ENCODE data around the gene FAT1. TPM values are rescaled to one million over a fixed set of nuclear protein-coding genes. Genes with fewer than 3 reads are reported as not detected.
A peak's percentile ranks its signal among the peaks of the same experiment; 100 is the strongest.

The FAT1 gene
- total RNA-seq, 4 donors from 2014 or later: 91.2 to 133 (median 105) TPM

DNA sequence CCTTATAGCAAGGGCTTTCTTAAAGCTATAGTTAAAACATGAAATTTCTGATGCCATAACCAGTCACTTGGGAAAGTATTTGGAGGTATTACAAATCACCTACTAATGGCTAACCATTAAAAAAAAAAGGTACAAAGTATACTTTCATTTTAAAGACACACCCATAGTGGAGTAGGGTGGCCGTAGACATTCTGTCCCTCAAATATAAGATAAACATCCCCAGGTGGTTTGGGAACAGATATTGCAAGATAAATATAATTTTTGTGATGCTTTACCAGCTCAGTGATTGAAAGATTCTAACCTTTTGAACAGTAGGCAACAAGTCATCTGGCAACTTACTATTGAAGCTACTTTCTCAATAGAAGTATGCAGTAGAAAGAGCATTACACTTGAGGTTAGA is 6.2 kb upstream of the FAT1 start:
- TF ChIP-seq EP300 (IDR thresholded peaks at IDR 0.05) (no peak), POLR2A (IDR thresholded peaks at IDR 0.05) (no peak), POLR2AphosphoS5 (IDR thresholded peaks at IDR 0.05) (no peak)
- TF ChIP-seq, protein P1, sequence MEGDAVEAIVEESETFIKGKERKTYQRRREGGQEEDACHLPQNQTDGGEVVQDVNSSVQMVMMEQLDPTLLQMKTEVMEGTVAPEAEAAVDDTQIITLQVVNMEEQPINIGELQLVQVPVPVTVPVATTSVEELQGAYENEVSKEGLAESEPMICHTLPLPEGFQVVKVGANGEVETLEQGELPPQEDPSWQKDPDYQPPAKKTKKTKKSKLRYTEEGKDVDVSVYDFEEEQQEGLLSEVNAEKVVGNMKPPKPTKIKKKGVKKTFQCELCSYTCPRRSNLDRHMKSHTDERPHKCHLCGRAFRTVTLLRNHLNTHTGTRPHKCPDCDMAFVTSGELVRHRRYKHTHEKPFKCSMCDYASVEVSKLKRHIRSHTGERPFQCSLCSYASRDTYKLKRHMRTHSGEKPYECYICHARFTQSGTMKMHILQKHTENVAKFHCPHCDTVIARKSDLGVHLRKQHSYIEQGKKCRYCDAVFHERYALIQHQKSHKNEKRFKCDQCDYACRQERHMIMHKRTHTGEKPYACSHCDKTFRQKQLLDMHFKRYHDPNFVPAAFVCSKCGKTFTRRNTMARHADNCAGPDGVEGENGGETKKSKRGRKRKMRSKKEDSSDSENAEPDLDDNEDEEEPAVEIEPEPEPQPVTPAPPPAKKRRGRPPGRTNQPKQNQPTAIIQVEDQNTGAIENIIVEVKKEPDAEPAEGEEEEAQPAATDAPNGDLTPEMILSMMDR (IDR thresholded peaks at IDR 0.05): no peak
- WGBS: 78% methylated on average over 1 of the region's 1 CpG
- no peak overlapping the region for H3K27ac ChIP-seq

DNA sequence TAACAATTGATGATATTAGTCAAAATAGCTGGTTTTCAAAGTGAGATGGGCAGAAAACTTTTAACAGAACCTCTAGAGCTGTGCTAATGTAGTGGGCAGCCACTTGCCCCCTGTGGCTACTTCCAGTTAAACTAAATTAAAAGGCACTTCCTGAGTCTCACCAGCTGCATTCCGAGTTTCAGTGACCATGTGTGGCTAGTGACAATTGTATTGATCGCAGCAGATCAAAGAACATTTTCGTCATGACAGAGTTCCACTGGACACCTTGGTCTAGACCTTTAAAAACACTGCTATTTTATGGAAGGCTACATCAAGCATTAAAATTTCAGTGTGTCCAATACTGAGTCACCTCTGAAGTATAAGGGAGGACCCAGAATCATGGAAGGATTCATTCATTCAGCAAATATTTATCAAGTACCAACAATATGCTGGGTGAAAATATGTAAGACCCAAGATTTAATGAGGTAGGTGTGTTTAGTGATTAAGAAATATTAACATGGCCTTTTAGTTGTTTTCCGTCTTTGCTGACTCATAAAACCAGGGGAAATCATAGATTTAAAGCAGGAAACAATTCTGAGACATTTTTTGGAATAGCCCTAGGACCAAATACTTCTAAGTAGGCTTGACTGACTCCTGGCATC is 5.1 kb upstream of the FAT1 start:
- no peaks in the 10 kb centered on the region for H3K36me3 ChIP-seq
- no peaks in the 10 kb centered on the region for H3K9me3 ChIP-seq
- no peak overlapping the region for H3K4me3 ChIP-seq
- 64% methylated on average over 4 of the region's 4 CpGs for WGBS
- peaks cover 7% of the 10 kb centered on the region for H3K27me3 ChIP-seq
- TF ChIP-seq EP300 (IDR thresholded peaks at IDR 0.05) (no peak), POLR2A (IDR thresholded peaks at IDR 0.05) (no peak), POLR2AphosphoS5 (IDR thresholded peaks at IDR 0.05) (no peak)
- TF ChIP-seq, protein P1 (IDR thresholded peaks at IDR 0.05): no peak
- H3K27ac ChIP-seq: no peak overlapping the region
- peaks cover 31% of the 10 kb centered on the region for H3K4me1 ChIP-seq
- DNase-seq (ENCODE audit: low spot score in 2 of 2): no peak

More for the DNA sequence above, 6.2 kb upstream of the FAT1 start:
- H3K27me3 ChIP-seq: peaks cover 7% of the 10 kb centered on the region
- H3K9me3 ChIP-seq: no peaks in the 10 kb centered on the region
- no peaks in the 10 kb centered on the region for H3K36me3 ChIP-seq
- no peak for DNase-seq (ENCODE audit: low spot score in 2 of 2)
- no peak overlapping the region for H3K4me3 ChIP-seq
- H3K4me1 ChIP-seq: peaks cover 29% of the 10 kb centered on the region

DNA sequence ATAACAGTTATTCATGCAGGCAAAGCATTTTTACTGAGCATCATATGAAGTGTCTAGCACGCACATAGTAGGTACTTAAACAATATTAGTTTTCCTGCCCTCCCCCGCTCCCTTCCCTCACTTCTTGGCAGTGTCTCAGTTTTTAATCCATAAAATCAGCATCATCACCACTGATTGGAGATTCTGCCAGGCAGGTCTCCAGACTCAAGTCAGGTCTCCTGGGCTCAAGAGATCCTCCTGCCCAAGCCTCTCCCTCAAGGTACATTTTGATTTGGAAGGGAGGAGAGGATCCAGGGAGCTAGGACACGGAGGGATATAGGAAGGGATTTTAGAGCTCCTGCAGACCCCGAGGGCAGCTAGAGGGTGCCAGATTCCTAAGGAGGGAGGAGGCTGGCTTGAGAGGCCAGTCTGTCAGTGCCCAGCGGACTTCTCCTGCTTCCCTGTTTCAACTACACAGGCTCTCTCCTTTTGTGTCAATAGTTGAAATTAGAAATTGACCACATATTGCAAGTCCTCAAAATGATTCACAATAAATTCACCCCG is 4.4 kb upstream of the FAT1 start:
- peaks cover 32% of the 10 kb centered on the region for H3K4me1 ChIP-seq
- TF ChIP-seq EP300 (IDR thresholded peaks at IDR 0.05): no peak
- TF ChIP-seq, protein P1 (IDR thresholded peaks at IDR 0.05): no peak
- no peak for TF ChIP-seq POLR2A (IDR thresholded peaks at IDR 0.05)
- no peak for TF ChIP-seq POLR2AphosphoS5 (IDR thresholded peaks at IDR 0.05)
- no peak overlapping the region for H3K4me3 ChIP-seq
- WGBS: 62% methylated on average over 6 of the region's 6 CpGs
- H3K9me3 ChIP-seq: no peaks in the 10 kb centered on the region
- no peaks in the 10 kb centered on the region for H3K36me3 ChIP-seq
- no peak for DNase-seq (ENCODE audit: low spot score in 2 of 2)
- H3K27me3 ChIP-seq: peaks cover 12% of the 10 kb centered on the region
- no peak overlapping the region for H3K27ac ChIP-seq

DNA sequence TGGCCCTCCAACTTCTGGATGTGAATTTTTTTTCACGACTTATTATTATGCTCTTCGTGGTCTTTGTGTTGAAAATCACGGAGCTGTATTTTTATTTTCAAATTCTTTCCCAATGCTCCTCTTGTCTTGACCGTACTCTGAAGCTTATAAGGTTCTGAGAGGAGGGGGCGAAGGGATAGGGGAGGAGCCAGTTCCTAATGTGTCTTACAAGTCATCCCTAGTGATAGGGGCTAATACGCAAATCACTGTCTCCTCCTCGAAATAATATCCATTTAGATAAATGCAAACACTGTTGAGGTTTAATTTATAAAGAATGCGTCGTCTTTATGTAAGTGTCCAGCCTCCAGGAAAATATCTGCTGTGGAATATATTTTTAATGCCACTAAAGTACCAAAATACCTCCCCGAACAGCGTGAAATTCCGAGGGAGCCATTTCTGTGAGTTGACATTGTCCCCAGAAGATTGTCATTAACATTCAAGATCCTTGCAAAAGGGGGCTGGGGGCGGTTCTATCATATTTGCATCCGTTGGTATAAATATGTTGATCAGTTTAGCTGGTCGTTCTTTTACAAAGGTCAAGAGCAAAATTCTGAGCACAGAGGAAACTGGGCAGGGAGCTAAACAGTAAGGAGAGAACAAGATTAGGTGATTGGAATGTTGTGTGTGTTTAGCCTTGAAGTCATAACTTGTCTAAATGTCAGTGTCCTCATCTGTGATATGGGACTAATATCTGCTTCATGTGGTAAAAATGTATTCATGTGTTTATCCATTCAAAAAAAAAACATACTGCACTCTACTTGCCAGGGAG is 3.7 kb upstream of the FAT1 start:
- H3K27me3 ChIP-seq: peaks cover 12% of the 10 kb centered on the region
- H3K9me3 ChIP-seq: no peaks in the 10 kb centered on the region
- H3K36me3 ChIP-seq: no peaks in the 10 kb centered on the region
- peak overlapping the region; percentile 95 for H3K4me3 ChIP-seq
- DNase-seq (ENCODE audit: low spot score in 2 of 2): no peak
- TF ChIP-seq, protein P1 (IDR thresholded peaks at IDR 0.05): no peak
- TF ChIP-seq POLR2AphosphoS5 (IDR thresholded peaks at IDR 0.05) (no peak), EP300 (IDR thresholded peaks at IDR 0.05) (no peak), POLR2A (IDR thresholded peaks at IDR 0.05) (no peak)
- 19% methylated on average over 15 of the region's 15 CpGs for WGBS
- peaks cover 39% of the 10 kb centered on the region for H3K4me1 ChIP-seq
- H3K27ac ChIP-seq: peak overlapping the region; percentile 93

Data from suprapubic skin (tissue), 4 donors.